GM12872 (cell line): ENCODE results near the gene CEP41.

Experiments used
- CTCF ChIP-seq: IDR thresholded peaks from 3 replicates; pipeline ENCODE4 v1.5.1; 2011; ENCODE audit warnings: low read depth, mild to moderate bottlenecking, low read length, moderate library complexity; ENCODE audit not compliant: insufficient read depth

Gene CEP41

GRCh38 chr7:130358471-130358870, 82.3 kb downstream of the CEP41 start:
- TF ChIP-seq CTCF = no peak

GRCh38 chr7:130356876-130357611, 83.8 kb downstream of the CEP41 start:
- no peak for TF ChIP-seq CTCF

GRCh38 chr7:130356121-130356875, 84.5 kb downstream of the CEP41 start:
- TF ChIP-seq CTCF = no peak

GRCh38 chr7:130353196-130353595, 87.6 kb downstream of the CEP41 start:
- TF ChIP-seq CTCF = no peak

GRCh38 chr7:130352194-130353074, 88.4 kb downstream of the CEP41 start:
- no peak for TF ChIP-seq CTCF

GRCh38 chr7:130351791-130352090, 89.1 kb downstream of the CEP41 start:
- TF ChIP-seq CTCF = no peak
